ENCODE measurements around the gene ADAM15. TPM values are rescaled to one million over a fixed set of nuclear protein-coding genes. Genes with fewer than 3 reads are reported as not detected.

ADAM15 gene
- total RNA-seq, 4 donors from 2014 or later = 58.6 to 270 (median 153) TPM

GRCh38 chr1:155080312-155081228 is 29.5 kb downstream of the ADAM15 start:
- Histone ChIP-seq H3K27ac (no peak overlapping the region), H3K4me3 (no peak overlapping the region), H3K4me1 (peaks cover 10 to 49% of the 10 kb centered on the region in 2 donors), H3K27me3 (peaks cover 42 to 43% of the 10 kb centered on the region in 2 donors), H3K36me3 (no peaks in the 10 kb centered on the region), H3K9me3 (no peaks in the 10 kb centered on the region)
- no peak for DNase-seq
- TF ChIP-seq CTCF (IDR thresholded peaks at IDR 0.05) = no peak
- no peak for TF ChIP-seq POLR2A (IDR thresholded peaks at IDR 0.05)
- intact Hi-C loops (cut with DNase I; ENCODE audit: low total_unique reads) = no loop called here

- Histone ChIP-seq H3K4me1 (peaks cover 10 to 49% of the 10 kb centered on the region in 2 donors), H3K4me3 (no peak overlapping the region), H3K36me3 (no peaks in the 10 kb centered on the region), H3K27me3 (peaks cover 42 to 43% of the 10 kb centered on the region in 2 donors), H3K9me3 (no peaks in the 10 kb centered on the region), H3K27ac (no peak overlapping the region)
- TF ChIP-seq CTCF (IDR thresholded peaks at IDR 0.05) = no peak
- no peak for TF ChIP-seq POLR2A (IDR thresholded peaks at IDR 0.05)
- intact Hi-C loops (cut with DNase I; ENCODE audit: low total_unique reads) = no loop called here
- DNase-seq = no peak
These were observed 30.6 kb downstream of the ADAM15 start for GRCh38 chr1:155081472-155082300.

GRCh38 chr1:155082301-155083051 is 31.4 kb downstream of the ADAM15 start:
- intact Hi-C loops (cut with DNase I; ENCODE audit: low total_unique reads) = no loop called here
- Histone ChIP-seq H3K27me3 (peaks cover 42 to 43% of the 10 kb centered on the region in 2 donors), H3K9me3 (no peaks in the 10 kb centered on the region), H3K36me3 (no peaks in the 10 kb centered on the region), H3K4me1 (peaks cover 10 to 49% of the 10 kb centered on the region in 2 donors), H3K4me3 (no peak overlapping the region), H3K27ac (no peak overlapping the region)
- no peak for TF ChIP-seq POLR2A (IDR thresholded peaks at IDR 0.05)
- no peak for TF ChIP-seq CTCF (IDR thresholded peaks at IDR 0.05)
- DNase-seq = no peak

DNA sequence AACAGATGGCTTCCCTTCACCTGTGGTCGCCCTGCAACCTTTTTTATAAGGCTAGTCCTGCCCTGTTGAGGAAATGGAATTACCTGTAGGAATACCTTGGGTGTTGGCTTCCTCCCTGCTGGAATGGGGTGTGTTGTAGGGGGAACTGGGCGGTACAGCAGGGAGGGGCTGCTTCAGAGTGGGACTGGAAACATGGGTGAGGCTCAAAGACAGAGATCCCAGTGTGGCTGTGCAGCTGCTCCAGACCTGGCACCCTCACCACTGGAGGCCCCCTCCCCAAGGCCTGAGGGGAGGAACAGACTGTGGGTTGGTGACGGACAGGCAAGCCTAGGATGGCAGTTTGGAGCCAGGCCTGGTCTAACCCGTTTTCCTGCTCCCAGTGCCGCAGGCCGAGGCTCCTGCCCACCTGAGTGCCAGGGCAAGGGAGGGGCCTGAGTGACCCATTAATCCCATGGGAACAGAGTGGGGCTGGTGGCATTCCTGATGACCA is 32.0 kb downstream of the ADAM15 start:
- H3K36me3 ChIP-seq = no peaks in the 10 kb centered on the region
- no peak overlapping the region for H3K27ac ChIP-seq
- no peak overlapping the region for H3K4me3 ChIP-seq
- peaks cover 10 to 49% of the 10 kb centered on the region in 2 donors for H3K4me1 ChIP-seq
- peaks cover 42 to 43% of the 10 kb centered on the region in 2 donors for H3K27me3 ChIP-seq
- no peak for TF ChIP-seq CTCF (IDR thresholded peaks at IDR 0.05)
- TF ChIP-seq POLR2A (IDR thresholded peaks at IDR 0.05) = no peak
- no peaks in the 10 kb centered on the region for H3K9me3 ChIP-seq
- intact Hi-C loops (cut with DNase I; ENCODE audit: low total_unique reads) = no loop called here
- no peak for DNase-seq

Data from uterus (tissue), 4 donors.